HEK293 (cell line): ENCODE data around the gene PFKL.

Source experiments
- EGR2 ChIP-seq: fragments of 450-650 bp; formaldehyde crosslinking; IDR thresholded peaks from 2 replicates; pipeline ENCODE4 v1.5.1; 2016; ENCODE audit warnings: low read depth, missing biosample characterization, missing genetic modification characterization
- KLF1 ChIP-seq: fragments of 450-650 bp; formaldehyde crosslinking; IDR thresholded peaks from 2 replicates; pipeline ENCODE4 v1.5.1; 2016; ENCODE audit warnings: missing biosample characterization, missing genetic modification characterization
- OSR2 ChIP-seq: fragments of 450-650 bp; formaldehyde crosslinking; IDR thresholded peaks from 2 replicates; pipeline ENCODE4 v1.5.1; 2016; ENCODE audit warnings: missing biosample characterization, missing genetic modification characterization
- PRDM1 ChIP-seq: fragments of 450-650 bp; formaldehyde crosslinking; IDR thresholded peaks from 2 replicates; pipeline ENCODE4; 2016; ENCODE audit warnings: missing biosample characterization, missing genetic modification characterization
- SP7 ChIP-seq: fragments of 450-650 bp; formaldehyde crosslinking; IDR thresholded peaks from 2 replicates; pipeline ENCODE4 v1.5.1; 2016; ENCODE audit warnings: missing biosample characterization, missing genetic modification characterization
- ZBTB1 ChIP-seq: fragments of 450-650 bp; formaldehyde crosslinking; IDR thresholded peaks from 2 replicates; pipeline ENCODE4 v1.5.1; 2016; ENCODE audit warnings: missing biosample characterization, missing genetic modification characterization
- ZBTB8A ChIP-seq: fragments of 450-650 bp; formaldehyde crosslinking; IDR thresholded peaks from 2 replicates; pipeline ENCODE4 v1.5.1; 2016; ENCODE audit warnings: missing biosample characterization, missing genetic modification characterization
- ZEB2 ChIP-seq: fragments of 450-650 bp; formaldehyde crosslinking; IDR thresholded peaks from 2 replicates; pipeline ENCODE4 v1.5.1; 2016; ENCODE audit warnings: missing biosample characterization, missing genetic modification characterization
- ZFHX2 ChIP-seq: fragments of 450-650 bp; formaldehyde crosslinking; conservative IDR thresholded peaks from 2 replicates; pipeline ENCODE4 v1.5.1; 2016; ENCODE audit warnings: missing biosample characterization, missing genetic modification characterization
- ZNF133 ChIP-seq: fragments of 450-650 bp; formaldehyde crosslinking; IDR thresholded peaks from 2 replicates; pipeline ENCODE4 v1.5.1; 2016; ENCODE audit warnings: missing biosample characterization, missing genetic modification characterization
- ZNF184 ChIP-seq: fragments of 450-650 bp; IDR thresholded peaks from 2 replicates; pipeline ENCODE4 v1.5.1; 2018; ENCODE audit warnings: missing biosample characterization, mild to moderate bottlenecking, missing genetic modification characterization
- ZNF391 ChIP-seq: fragments of 450-650 bp; formaldehyde crosslinking; IDR thresholded peaks from 2 replicates; pipeline ENCODE4 v1.5.1; 2016; ENCODE audit warnings: low read depth, missing biosample characterization, missing genetic modification characterization, borderline replicate concordance
- ZNF416 ChIP-seq: fragments of 450-650 bp; formaldehyde crosslinking; IDR thresholded peaks from 2 replicates; pipeline ENCODE4 v1.5.1; 2016; ENCODE audit warnings: missing biosample characterization, missing genetic modification characterization
- ZNF426 ChIP-seq: fragments of 450-650 bp; formaldehyde crosslinking; IDR thresholded peaks from 2 replicates; pipeline ENCODE4 v1.5.1; 2017; ENCODE audit warnings: missing biosample characterization, missing genetic modification characterization, mild to moderate bottlenecking, inconsistent platforms, moderate library complexity
- ZNF529 ChIP-seq: fragments of 450-650 bp; formaldehyde crosslinking; IDR thresholded peaks from 2 replicates; pipeline ENCODE4 v1.5.1; 2017; ENCODE audit warnings: missing genetic modification characterization, missing biosample characterization; ENCODE audit not compliant: insufficient replicate concordance
- ZNF544 ChIP-seq: fragments of 450-650 bp; formaldehyde crosslinking; IDR thresholded peaks from 2 replicates; pipeline ENCODE4 v1.5.0; 2017; ENCODE audit warnings: missing biosample characterization, missing genetic modification characterization
- ZNF600 ChIP-seq: fragments of 450-650 bp; formaldehyde crosslinking; IDR thresholded peaks from 2 replicates; pipeline ENCODE4 v1.5.1; 2016; ENCODE audit warnings: missing biosample characterization, missing genetic modification characterization
- ZNF654 ChIP-seq: fragments of 450-650 bp; formaldehyde crosslinking; IDR thresholded peaks from 2 replicates; pipeline ENCODE4 v1.5.1; 2016; ENCODE audit warnings: low read depth, missing biosample characterization, missing genetic modification characterization
- ZNF707 ChIP-seq: fragments of 450-650 bp; formaldehyde crosslinking; IDR thresholded peaks from 2 replicates; pipeline ENCODE4 v1.5.1; 2016; ENCODE audit warnings: missing biosample characterization, missing genetic modification characterization
- ZNF785 ChIP-seq: fragments of 450-650 bp; formaldehyde crosslinking; IDR thresholded peaks from 2 replicates; pipeline ENCODE4 v1.5.1; 2016; ENCODE audit warnings: missing biosample characterization, missing genetic modification characterization
- ZXDB ChIP-seq: fragments of 450-650 bp; formaldehyde crosslinking; IDR thresholded peaks from 2 replicates; pipeline ENCODE4 v1.5.1; 2016; ENCODE audit warnings: missing biosample characterization, missing genetic modification characterization
- TF ChIP-seq, protein P1 (sequence below): fragments of 450-650 bp; formaldehyde crosslinking; IDR thresholded peaks from 2 replicates; pipeline ENCODE4 v1.5.1; 2016; ENCODE audit warnings: missing biosample characterization, missing genetic modification characterization
- TF ChIP-seq, protein P2 (sequence below): fragments of 450-650 bp; formaldehyde crosslinking; IDR thresholded peaks from 2 replicates; pipeline ENCODE4 v1.5.1; 2016; ENCODE audit warnings: missing biosample characterization, missing genetic modification characterization
- TF ChIP-seq, protein P3 (sequence below): fragments of 450-650 bp; formaldehyde crosslinking; IDR thresholded peaks from 2 replicates; pipeline ENCODE4 v1.5.1; 2016; ENCODE audit warnings: missing biosample characterization, missing genetic modification characterization
- TF ChIP-seq, protein P4 (sequence below): fragments of 450-650 bp; formaldehyde crosslinking; IDR thresholded peaks from 2 replicates; pipeline ENCODE4 v1.5.1; 2016; ENCODE audit warnings: missing biosample characterization, missing genetic modification characterization
- TF ChIP-seq, protein P5 (sequence below): IDR thresholded peaks from 2 replicates; pipeline ENCODE4 v1.6.1; 2011; ENCODE audit warnings: mild to moderate bottlenecking, low read depth, low read length, borderline replicate concordance

PFKL gene

DNA sequence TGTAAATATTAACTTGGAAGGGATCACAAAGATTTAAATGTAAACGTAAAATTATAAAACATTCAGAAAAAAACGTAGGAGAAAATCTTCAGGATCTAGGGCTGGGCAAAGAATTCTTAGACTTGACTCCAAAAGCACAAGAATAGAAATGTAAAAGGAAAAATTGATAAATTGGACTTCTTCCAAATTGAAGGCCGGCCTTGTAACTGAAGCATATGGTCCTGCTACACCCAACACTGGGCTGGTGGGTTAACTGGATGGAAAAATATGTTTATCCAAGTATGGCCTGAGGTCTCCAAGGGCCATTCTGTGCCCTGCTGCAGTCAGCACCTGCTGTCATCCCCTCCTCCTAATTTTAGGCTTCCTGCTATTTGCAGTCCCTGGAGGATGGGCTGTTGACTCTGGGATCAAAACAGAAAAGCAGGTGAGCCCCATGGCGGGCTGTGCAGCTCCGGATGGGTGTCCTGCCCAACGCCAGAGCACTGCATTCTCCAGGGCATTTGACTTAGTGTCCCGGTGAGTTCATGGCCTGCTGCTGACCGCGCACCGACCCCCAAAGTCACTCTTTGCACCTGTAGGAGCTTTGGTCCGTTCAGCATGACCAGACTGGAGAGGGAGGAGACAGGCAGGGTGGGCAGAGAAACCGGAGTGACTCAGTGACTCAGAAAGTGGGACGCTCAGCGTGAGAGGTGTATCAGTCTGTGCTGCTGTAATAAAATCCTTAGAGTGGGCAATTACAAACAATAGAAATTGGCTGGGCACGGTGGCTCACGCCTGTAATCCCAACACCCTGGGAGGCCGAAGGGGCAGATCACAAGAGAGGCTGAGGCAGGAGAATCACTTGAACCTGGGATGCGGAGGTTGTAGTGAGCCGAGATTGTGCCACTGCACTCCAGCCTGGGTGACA lies 20.2 kb upstream of the PFKL start (continued):
- TF ChIP-seq, protein P1, sequence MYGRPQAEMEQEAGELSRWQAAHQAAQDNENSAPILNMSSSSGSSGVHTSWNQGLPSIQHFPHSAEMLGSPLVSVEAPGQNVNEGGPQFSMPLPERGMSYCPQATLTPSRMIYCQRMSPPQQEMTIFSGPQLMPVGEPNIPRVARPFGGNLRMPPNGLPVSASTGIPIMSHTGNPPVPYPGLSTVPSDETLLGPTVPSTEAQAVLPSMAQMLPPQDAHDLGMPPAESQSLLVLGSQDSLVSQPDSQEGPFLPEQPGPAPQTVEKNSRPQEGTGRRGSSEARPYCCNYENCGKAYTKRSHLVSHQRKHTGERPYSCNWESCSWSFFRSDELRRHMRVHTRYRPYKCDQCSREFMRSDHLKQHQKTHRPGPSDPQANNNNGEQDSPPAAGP (tag by site-specific recombination): peak; percentile 99
- TF ChIP-seq ZNF391 (tag by site-specific recombination) (no peak), KLF1 (tag by site-specific recombination) (0 out of 2 replicates have a peak, but pooled peaks have one; percentile 16), PRDM1 (tag by site-specific recombination) (peak; percentile 27; the same call in 1 of the 2 replicates), ZNF544 (tag by site-specific recombination) (no peak), OSR2 (tag by site-specific recombination) (peak; percentile 75), SP7 (tag by site-specific recombination) (peak; percentile 55), ZNF654 (tag by site-specific recombination) (no peak), ZNF426 (tag by site-specific recombination) (no peak), ZNF133 (tag by site-specific recombination) (no peak), ZNF416 (no peak), EGR2 (tag by site-specific recombination) (peak; percentile 98), ZBTB8A (peak; percentile 53), ZBTB1 (tag by site-specific recombination) (no peak), ZNF785 (no peak), ZNF600 (tag by site-specific recombination) (peak; percentile 74), ZNF707 (tag by site-specific recombination) (no peak), ZFHX2 (tag by site-specific recombination) (peak; percentile 88), ZEB2 (no peak), ZXDB (tag by site-specific recombination) (no peak), ZNF529 (tag by site-specific recombination) (no peak), ZNF184 (tag by site-specific recombination) (no peak)
- TF ChIP-seq, protein P2, sequence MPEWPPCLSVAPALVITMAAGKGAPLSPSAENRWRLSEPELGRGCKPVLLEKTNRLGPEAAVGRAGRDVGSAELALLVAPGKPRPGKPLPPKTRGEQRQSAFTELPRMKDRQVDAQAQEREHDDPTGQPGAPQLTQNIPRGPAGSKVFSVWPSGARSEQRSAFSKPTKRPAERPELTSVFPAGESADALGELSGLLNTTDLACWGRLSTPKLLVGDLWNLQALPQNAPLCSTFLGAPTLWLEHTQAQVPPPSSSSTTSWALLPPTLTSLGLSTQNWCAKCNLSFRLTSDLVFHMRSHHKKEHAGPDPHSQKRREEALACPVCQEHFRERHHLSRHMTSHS (tag by site-specific recombination): no peak
- TF ChIP-seq, protein P3, sequence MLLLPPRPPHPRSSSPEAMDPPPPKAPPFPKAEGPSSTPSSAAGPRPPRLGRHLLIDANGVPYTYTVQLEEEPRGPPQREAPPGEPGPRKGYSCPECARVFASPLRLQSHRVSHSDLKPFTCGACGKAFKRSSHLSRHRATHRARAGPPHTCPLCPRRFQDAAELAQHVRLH (tag by site-specific recombination): no peak
- TF ChIP-seq, protein P4, sequence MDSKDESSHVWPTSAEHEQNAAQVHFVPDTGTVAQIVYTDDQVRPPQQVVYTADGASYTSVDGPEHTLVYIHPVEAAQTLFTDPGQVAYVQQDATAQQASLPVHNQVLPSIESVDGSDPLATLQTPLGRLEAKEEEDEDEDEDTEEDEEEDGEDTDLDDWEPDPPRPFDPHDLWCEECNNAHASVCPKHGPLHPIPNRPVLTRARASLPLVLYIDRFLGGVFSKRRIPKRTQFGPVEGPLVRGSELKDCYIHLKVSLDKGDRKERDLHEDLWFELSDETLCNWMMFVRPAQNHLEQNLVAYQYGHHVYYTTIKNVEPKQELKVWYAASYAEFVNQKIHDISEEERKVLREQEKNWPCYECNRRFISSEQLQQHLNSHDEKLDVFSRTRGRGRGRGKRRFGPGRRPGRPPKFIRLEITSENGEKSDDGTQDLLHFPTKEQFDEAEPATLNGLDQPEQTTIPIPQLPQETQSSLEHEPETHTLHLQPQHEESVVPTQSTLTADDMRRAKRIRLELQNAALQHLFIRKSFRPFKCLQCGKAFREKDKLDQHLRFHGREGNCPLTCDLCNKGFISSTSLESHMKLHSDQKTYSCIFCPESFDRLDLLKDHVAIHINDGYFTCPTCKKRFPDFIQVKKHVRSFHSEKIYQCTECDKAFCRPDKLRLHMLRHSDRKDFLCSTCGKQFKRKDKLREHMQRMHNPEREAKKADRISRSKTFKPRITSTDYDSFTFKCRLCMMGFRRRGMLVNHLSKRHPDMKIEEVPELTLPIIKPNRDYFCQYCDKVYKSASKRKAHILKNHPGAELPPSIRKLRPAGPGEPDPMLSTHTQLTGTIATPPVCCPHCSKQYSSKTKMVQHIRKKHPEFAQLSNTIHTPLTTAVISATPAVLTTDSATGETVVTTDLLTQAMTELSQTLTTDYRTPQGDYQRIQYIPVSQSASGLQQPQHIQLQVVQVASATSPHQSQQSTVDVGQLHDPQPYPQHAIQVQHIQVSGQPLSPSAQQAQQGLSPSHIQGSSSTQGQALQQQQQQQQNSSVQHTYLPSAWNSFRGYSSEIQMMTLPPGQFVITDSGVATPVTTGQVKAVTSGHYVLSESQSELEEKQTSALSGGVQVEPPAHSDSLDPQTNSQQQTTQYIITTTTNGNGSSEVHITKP (tag by site-specific recombination): no peak
- TF ChIP-seq, protein P5, sequence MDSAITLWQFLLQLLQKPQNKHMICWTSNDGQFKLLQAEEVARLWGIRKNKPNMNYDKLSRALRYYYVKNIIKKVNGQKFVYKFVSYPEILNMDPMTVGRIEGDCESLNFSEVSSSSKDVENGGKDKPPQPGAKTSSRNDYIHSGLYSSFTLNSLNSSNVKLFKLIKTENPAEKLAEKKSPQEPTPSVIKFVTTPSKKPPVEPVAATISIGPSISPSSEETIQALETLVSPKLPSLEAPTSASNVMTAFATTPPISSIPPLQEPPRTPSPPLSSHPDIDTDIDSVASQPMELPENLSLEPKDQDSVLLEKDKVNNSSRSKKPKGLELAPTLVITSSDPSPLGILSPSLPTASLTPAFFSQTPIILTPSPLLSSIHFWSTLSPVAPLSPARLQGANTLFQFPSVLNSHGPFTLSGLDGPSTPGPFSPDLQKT: no peak
